NK-92 (cell line): ENCODE measurements around the gene FHOD3.

ENCODE experiments used
- DNase-seq: peaks from one replicate; lab custom pipeline; 2025; ENCODE audit not compliant: unreplicated experiment; lab: John Stamatoyannopoulos, UW

The FHOD3 gene

DNA sequence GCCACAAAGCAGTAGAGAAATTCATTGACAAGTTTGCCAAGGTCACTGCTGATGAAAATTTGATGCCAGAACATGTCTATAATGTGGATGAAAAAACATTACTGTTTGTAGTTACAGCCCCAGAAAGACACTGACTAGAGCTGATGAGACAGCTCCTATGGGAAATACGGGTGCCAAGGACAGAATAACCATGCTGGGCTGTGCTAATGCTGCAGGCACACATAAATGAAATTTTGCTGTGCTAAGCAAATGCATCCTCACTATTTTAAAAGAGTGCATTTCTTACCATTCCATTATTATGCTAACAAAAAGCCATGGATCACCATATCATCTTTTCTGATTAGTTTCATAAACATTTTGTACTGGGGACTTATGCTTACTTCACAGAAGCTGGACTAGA lies 208.2 kb downstream of the FHOD3 start:
- DNase-seq: no peak

DNA sequence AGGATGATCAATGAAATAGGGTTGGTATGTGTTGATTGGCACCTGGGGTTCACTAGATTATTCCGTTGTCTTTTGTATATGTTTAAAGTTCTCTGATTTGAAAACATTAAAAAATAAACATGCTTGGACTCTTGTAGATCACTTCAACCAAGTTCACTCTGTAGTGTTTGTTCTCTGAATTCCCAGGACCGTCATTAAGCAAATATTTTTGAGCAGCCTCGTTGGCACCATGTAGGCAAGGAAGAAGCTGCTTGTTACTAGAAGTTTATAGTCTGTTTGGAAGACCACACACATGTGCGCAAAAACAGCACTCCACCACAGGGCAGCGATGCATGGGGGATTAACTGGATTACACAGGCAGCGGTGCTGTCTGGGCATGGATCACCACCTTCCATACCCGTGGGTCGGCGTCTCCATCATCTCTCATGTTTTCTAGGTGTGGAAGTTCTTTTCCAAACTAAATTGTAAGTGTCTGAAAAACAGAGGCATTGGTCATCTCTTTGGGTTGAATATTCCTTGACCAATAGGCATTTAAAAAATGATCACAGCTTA lies 212.2 kb downstream of the FHOD3 start:
- DNase-seq: no peak

DNA sequence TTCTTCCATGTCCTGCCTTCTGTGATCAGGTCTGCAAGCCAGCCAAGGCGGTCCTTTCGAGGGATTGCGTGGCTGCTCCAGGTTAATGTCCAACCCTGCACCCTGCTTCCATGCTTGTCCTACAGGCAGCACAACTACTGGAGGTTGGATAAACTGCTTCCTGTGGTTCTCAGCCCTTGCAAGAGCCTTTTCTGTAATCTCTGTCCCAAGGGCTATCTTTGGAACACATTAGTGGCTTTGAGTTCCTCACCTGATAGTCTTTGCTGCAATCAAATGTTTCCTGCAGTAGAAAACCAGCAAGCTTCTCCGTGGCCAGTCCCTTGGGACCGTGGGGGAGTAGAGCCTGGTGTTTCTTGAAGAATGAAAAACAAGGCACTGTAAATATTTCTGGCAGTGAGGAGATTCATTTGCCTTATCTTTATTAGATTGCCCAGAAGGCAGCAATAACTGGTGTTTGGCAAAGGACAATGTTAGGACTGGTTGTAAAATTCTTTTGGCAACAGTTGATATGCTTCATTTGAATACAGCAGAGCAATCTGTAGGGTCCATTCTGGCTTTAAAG lies 214.4 kb downstream of the FHOD3 start:
- no peak for DNase-seq

DNA sequence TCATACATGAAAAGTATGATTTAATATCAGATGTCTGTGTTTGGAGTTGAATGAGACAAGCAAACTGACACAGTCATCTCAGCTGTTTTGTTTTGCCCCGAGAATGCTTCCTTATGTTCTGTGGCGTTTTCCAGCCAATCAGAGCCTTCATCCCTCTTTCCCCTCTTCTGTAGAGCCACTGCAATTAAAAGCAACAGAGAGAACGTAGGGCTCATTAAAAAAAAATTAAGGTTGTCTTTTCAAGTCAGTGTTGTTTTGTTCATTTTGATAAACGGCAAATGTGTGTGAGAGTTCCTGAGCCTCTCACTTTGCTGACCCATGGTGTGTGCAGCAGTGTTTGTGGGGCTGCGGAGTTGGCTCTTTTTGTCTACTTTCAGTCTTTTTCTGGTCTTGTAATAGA lies 216.0 kb downstream of the FHOD3 start:
- DNase-seq: no peak

DNA sequence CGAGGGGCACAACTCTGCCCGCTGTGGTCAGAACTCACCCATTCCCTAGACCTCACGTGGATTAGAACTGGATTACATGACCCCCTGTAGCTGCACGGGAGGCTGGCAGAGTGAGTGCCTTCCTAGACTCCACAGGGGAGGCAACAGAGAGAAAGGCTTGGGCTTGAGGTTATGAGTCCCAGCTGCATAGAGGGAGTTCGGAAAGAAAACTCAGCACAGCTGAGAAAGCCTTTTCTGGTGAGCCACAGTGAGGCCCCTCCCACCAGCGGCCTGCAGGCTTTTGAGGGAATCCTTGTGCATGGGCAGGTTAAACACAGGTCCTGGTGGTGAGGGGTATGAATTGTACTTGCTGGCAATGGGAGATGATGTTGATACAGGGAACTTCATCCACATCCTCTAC lies 217.3 kb downstream of the FHOD3 start:
- DNase-seq: no peak

DNA sequence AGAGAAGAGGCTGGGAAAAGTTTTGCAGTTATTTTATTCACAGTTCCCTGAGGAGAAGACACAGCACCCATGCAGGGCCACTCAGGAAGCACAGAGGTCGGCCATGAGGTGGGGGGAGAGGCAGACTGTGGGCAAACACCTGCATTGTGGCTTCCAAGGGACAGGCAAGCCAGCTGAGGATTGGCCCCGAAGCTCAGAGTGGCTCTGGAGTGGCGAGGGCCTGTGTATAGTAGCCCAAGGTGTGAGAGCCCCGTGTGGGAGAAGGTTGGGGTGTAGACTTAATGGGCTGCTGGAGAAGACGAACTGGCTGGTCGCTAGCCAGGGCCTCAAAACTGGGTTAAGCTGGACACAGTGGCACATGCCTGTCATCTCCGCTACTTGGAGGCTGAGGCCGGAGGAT lies 218.7 kb downstream of the FHOD3 start:
- no peak for DNase-seq

DNA sequence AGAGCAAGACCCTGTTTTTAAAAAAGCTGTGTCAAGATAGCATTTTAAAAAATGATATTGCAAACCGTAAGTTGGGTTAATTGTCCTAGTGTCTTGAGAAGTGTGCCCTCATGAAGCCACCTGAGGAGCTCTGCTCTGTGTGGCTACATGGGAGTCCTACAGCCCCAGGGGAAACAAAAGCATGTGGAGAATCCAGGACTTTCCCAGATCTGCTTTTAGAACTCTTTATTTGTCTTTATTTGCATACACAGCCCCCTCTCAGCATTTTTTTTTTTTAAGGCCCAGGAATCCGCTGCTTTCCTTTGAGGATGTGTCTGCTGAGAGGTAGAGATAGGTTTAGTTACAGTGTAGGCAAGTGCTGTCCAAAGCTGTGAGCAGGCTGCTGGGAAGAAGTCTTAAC lies 219.2 kb downstream of the FHOD3 start:
- DNase-seq: no peak

DNA sequence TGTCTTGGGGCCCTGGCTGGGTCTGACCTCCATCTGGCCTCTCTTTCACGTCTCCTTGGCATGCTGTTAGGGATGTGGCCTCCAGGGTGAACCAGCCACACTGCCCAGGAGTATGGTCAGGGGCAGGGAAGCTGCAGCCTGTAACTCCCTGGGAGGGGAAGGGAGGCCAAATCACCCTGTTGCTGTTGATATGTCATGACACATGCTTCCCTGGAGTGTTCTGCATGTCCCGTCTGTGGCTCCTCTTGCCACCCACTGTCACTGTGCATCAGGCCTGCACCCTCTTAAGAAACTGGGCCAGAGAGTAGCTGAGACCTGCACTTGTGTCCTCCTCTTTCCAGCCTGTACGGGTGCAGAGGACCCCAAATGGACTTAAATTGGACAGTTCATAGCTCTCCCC lies 221.3 kb downstream of the FHOD3 start:
- DNase-seq: no peak

DNA sequence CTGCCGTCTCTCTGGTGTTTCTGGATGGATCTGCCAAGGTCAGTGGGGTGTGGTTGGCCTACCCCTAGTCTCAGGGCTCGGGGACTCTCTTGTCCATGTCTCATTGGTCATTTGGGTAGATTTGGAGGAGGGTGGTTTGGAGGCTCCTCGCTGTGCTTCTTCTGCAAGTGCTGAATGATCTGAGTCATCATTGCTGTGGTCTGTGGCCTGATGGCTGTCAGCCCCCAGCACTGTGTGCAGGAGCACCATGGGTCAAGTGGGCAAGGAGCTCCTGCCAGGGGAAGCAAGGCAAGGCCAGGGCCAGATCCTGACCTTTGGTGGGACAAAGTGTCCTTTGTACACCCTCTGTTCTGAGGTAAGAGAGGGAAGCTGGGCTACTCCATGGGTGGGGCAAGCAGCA lies 221.8 kb downstream of the FHOD3 start:
- DNase-seq: no peak

DNA sequence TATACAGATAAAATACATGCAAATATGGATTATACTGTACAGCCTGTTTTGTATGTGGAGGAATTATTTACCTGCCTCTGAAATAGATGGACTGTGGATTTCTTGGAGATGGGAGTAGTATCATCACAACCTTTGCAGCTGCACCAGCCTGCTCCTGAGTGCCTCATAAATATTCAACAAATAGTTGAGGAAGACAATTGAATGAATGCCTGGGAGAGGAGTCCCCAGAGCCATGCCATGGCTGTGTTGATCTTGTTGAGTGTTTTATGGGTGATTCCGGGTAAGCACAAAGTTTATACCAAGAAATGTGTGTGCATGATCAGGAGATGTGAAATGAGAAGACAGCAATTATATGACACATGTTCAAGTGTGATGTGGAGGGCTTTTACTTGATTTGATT lies 225.0 kb downstream of the FHOD3 start:
- DNase-seq: no peak

DNA sequence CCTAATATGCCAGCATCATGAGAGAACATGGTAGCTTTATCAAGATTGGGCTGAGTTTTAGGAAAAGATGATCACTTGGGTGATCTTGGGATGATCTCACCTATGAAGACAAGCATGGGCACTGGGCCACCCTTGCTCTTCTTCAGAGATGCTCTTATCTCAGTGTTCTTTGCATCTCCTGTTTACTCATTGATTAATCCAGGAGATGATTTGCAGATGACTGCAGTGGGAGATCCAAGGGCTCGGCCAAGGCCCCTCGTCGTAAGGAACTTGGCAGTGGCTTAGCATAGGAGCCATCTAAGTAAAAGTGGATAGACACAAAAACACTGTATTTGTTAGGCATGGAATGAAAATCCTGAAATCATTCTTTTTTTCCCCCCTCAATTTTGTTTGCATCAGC lies 228.4 kb downstream of the FHOD3 start:
- DNase-seq: no peak

DNA sequence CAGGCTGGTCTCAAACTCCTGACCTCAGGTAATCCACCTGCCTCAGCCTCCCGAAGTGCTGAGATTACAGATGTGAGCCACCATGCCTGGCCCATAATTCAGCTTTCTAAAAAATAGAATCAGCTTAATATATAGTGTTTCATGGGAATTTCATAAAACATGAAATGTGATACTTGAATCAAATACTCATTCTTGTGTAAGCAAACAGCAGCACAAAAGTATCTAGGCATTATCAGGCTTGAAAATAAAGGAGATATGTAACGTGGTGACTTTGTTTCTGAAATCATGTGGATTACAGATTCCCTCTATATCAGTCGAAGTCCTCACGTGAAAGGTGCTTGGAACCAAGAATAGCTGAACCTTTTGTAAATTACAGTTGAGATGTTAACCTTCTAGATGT lies 229.1 kb downstream of the FHOD3 start:
- DNase-seq: no peak

DNA sequence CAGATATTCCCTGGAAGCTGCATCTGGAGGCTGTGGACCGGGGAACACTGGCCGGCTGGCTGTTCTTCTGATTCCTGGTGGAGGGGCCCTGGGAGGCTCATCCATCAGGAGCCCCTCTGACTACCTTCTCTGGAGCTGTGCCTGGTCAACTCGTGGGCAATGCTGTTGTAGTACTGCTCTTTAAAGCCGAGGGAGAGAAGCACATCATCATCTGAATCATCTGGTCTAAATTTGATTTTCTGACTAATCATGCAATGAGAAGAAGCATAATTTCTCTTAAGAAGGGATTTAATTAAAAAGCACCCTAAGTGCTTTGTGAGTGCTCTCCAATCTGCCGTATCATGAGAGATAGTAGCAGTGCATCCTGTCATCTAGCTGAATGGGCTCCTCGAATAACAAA lies 229.5 kb downstream of the FHOD3 start:
- DNase-seq: no peak

DNA sequence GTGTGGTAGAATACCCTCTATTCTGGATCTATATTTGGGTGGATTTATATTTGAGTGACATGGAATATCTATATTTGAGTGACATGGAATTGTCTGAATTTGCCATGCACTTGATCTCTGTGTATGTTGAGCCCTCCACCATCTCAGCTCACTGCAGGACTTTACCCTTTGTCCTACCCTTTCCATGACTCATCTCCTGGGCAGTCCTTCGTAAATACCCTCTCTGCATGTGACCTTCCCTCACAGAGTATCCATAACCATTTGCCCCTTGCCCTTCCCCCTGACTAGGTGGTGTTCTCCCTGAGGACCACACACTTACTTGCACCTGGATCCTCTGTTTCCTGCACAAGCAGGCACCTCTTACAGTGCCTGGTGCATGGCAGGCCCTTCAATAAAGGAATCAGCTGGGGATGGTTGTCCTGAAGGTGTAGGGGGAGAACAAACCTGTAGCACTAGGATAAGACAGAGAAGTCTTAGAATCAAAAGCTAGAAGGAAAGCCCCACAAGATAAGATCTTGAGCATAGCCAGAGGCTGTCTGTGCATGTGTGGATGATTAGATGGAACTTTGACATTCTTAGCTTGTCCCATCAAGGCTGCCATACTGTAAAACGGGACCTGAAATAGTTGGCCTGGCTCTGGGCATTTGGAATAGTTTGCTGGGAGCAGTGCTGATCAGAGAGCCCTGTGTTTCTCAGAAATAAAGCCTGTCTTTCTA lies 230.4 kb downstream of the FHOD3 start:
- no peak for DNase-seq

DNA sequence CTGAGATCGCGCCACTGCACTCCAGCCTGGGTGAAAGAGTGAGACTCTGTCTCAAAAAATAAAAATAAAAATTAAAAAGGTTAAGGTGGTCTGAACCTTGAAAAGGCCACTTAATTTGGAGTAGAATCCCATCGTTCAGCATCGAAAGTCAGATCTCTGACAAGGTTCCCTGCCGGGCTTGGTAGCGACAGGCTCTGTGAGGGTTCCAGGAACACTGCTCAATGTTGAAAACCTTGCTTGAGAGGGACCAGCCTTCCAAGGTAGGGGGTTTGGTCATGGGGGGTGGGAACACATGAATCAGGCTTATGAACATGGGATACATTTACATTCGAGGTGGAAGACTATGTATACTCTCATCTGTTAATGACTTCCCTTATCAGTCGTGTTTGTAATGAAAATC lies 232.2 kb downstream of the FHOD3 start:
- no peak for DNase-seq

DNA sequence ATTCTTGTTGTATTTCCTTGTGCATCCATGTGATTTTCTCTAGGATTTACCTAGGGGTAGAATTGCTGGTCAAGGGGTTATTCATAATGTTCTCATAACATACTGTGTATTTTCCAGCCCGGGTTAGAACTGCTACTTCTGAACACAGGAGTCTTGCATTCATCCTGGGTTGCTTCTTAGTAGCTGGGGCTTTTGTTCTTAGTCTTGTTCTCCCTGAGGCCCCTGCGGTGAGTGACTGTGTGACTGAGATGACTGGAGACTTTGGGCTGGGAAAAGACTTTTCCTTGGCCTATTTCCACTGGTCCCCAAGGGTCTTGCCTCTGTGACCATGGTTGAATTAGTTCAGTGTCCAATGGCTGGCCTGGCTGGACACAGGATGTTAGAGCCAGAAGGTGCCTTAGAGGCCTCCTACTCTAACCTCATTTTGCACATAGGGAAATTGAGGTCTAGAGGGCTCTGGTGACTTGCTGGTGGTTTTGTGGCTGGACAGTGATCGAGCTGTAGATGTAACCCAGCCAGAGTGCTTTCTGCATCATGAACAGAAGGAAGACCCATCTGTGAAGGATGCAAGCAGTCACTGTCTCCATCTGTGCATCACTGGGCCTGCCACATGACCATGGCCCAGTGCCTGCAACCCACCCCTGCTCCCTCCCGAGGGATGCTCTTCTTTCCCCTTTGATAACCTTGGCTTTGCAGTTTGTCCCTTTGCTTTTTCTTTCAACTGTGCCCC lies 233.3 kb downstream of the FHOD3 start:
- no peak for DNase-seq

DNA sequence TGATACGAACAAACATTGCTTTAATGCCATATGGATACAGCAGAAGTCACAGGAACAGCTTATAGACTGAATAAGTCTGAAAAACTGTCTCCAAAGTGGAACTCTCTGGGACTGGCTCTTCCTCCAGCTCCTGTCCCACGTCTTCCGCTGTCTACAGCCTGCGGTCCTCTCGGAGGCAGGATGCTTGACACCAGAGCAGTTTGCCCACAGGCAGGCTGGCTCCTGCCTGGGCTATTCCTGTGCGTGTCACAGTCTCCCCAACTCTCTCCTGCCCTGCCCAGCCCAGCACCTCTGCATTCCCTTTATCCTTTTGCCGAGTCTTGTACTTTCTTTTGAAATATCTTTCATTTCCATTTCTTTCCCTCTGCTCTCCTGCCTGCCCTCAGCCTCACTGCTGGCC lies 234.1 kb downstream of the FHOD3 start:
- no peak for DNase-seq

DNA sequence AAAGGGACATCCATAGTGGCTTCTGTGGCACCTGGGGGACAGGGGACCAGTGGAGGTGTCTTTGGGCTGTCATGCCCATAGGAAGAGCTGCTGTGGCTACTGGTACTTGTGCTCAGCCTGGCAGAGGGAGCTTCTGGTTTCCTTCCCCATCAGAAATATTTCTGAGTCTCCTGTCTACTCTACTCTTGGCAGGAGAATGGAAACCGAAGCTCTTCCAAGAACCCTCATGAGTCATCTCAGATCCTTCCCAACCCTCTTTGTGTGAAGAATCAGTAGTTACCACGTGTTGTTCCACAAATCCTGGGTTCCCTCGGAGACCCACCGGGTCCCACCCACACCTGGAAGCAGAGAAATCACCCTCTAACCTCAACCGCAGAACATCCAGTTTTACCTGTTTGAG lies 234.9 kb downstream of the FHOD3 start:
- DNase-seq: no peak

DNA sequence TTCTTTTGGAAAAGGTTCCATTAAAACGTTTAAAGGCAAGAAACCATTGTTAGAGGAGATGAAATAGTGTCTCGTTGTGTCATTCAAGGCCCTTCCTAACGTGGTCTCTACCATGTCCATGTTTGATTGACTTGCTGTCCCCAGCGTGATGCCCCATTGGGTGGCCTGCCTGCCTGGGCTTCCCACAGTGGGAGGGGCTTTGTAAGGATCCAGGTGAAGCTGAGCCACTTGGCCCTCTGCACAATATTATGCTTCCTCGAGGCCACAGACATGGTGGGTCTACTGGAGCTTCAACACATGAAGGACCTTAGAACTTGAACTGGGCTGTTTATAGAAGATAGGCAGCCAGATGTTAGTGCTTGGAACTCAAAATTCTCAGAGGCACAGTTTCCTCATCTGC lies 235.3 kb downstream of the FHOD3 start:
- no peak for DNase-seq

DNA sequence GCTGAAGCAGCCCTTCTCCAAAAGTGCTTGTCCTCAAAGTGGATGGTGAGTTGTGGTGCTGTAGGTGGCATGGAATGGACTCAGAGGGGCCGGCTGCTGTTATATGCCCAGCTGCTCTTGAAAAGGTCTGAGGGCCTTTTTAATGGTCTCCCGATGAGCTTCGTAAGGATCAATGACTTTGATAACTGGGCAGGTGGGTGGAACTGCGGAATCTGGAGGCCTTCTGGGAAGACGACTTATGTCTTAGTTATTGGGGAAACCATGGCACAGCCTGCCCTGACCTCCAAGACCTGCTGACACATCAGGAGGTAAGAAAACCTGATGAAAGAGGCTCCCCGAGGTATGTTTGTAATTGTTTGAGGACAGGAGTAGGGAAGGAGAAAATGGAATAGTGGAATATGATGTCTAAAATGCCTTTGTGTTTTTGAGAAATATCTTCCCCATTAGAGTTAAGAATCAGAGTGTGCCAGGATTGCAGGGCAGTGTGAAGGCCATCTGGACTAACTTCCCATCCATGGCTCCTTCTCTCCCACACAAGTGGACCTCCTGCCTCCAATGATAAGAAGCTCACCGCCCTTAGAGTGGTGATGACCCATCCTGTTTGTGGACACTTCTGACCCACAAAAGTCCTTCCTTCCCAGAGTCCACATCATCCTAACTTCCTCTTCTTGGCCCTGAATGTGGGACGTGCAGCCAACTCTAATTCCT lies 236.1 kb downstream of the FHOD3 start:
- no peak for DNase-seq

DNA sequence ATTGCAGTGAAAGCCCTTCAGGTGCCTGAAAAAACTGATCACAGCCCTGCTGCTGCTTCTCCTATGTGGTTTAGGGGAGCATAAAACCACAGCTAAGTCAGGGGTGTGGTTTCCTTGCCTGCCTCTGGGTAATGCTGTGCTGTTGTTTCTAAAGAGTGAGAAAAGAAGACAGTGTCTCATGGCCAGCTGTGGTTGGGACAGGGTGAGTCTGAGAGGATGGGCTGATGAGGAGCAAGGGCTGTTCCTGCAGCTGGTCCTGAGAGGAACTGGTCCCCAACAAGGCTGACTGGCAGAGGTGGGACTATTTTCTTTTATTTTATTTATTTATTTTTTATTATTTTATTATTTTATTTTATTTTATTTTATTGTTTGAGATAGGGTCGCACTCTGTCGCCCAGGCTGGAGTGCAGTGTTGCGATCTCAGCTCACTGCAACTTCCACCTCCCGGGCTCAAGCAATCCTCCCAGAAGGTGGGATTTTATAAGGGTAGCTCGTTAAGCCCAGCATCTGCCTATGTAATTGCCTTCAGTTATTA lies 236.7 kb downstream of the FHOD3 start:
- no peak for DNase-seq
